ENCODE measurements around the gene FRAS1.

DNA sequence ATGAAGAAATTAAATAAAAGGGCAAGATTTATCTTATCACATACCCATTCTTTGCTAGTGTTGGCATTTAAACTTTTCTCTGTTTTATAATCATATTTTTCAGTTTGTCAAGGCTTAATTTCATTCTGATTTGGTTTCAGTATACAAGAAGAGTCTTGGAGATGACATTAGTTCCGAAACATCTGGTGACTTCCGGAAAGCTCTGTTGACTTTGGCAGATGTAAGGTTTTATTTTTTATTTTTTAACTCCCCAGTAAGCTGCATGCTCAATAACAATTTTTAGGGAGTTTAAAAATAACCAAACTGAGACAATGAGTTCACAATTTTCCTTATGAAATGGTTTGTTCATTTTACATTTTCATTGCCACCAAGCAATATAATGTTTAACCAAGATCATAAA lies 534.3 kb downstream of the FRAS1 start:
- TF ChIP-seq, protein P1, sequence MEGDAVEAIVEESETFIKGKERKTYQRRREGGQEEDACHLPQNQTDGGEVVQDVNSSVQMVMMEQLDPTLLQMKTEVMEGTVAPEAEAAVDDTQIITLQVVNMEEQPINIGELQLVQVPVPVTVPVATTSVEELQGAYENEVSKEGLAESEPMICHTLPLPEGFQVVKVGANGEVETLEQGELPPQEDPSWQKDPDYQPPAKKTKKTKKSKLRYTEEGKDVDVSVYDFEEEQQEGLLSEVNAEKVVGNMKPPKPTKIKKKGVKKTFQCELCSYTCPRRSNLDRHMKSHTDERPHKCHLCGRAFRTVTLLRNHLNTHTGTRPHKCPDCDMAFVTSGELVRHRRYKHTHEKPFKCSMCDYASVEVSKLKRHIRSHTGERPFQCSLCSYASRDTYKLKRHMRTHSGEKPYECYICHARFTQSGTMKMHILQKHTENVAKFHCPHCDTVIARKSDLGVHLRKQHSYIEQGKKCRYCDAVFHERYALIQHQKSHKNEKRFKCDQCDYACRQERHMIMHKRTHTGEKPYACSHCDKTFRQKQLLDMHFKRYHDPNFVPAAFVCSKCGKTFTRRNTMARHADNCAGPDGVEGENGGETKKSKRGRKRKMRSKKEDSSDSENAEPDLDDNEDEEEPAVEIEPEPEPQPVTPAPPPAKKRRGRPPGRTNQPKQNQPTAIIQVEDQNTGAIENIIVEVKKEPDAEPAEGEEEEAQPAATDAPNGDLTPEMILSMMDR (IDR thresholded peaks at IDR 0.05; ENCODE audit: borderline replicate concordance, extremely low read depth, low read length, poor library complexity, severe bottlenecking): no peak
- no peak for TF ChIP-seq EZH2 (IDR thresholded peaks at IDR 0.05; ENCODE audit: borderline replicate concordance, low read depth, low read length, severe bottlenecking)

All from DND-41 (cell line).